Activated CD4-positive, alpha-beta T cell treated with anti-CD3 and anti-CD28 coated beads, Interleukin-2, amount 10 ng/mL, durations not matched to agents 7 days and 5 days (primary cell): Measurements from ENCODE around the gene C6orf118. TPM values are rescaled to one million over a fixed set of nuclear protein-coding genes. Genes with fewer than 3 reads are reported as not detected.

Source experiments
- CTCF ChIA-PET: fragments of 350-600 bp; sonication (Branson Sonifier 250); formaldehyde crosslinking; loops from one replicate; lab custom pipeline; 2021; ENCODE audit warnings: antibody characterized with exemption; lab: Charles Lee
- POLR2A ChIA-PET: fragments of 350-600 bp; sonication (Branson Sonifier 250); formaldehyde crosslinking; loops from one replicate; lab custom pipeline; 2021; ENCODE audit warnings: antibody characterized with exemption; lab: Charles Lee
- DNase-seq: peaks from one replicate; pipeline ENCODE4 v3.0.0-alpha.2; 2020
- H3K27ac Mint-ChIP-seq: one replicate; pipeline ENCODE4 v1.8.0; 2021; ENCODE audit warnings: mild to moderate bottlenecking, moderate library complexity, mixed read lengths
- H3K27me3 Mint-ChIP-seq: one replicate; pipeline ENCODE4 v1.8.0; 2021; ENCODE audit warnings: mixed read lengths
- H3K36me3 Mint-ChIP-seq: one replicate; pipeline ENCODE4 v1.8.0; 2021; ENCODE audit warnings: low read depth, mixed read lengths
- H3K4me1 Mint-ChIP-seq: one replicate; pipeline ENCODE4 v1.8.0; 2021; ENCODE audit warnings: mixed read lengths
- H3K4me3 Mint-ChIP-seq: one replicate; pipeline ENCODE4 v1.8.0; 2021; ENCODE audit warnings: mild to moderate bottlenecking, moderate library complexity, mixed read lengths
- H3K9me3 Mint-ChIP-seq: one replicate; pipeline ENCODE4 v1.8.0; 2021; ENCODE audit warnings: mixed read lengths
- total RNA-seq, 2 experiments: library from RNA; stranded (reverse); gene quantifications; one replicate each; pipeline ENCODE4 v1.2.3, GENCODE V29; 2021

Gene C6orf118
- total RNA-seq, 2 experiments from 2014 or later, result not detected

DNA sequence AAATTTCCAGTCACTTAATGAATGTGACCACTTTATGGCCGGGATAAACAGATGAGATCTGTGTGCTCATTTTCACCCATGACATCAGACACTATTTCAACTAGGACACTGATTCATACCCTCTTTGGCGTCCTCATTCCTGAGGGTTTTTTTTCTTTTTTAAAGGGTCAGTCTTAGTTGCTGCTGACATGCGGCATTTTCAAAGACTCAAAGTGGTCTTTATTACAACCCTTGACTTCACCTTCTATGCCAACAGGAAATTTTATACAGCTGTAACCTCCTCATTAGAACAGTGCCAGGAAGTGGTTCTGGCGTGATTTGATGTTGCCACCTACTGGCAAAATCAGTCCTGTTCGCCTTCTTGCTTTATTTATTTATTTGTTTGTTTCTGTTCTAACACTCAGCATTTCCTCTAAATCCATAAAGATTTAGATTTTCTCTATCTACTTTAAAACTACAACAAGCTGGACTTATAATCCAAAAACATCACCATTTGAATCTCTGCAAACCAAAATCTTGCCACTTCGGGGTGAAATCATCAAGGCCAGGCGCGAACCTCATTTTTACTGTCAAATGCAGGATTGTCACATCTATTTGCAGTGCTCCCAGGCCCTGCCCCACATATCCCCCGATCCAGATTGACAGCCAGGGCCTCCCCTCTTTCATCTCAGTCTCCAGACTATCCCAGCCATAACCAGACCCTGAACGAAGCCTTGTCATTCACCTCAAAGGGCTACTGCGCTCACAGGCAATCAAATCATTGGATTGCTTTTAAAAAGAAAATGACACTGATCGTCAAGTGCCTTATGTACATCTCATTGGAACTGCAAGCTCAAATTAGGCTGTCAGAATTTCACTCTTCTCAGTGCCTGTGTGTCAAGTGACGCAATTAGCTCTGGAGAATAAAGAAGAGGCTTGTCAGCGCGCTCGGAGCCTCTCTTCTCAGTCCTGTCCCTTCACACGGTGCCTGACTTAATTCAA lies 77.5 kb downstream of the C6orf118 start:
- CTCF ChIA-PET, result no interaction called here
- Mint-ChIP-seq H3K36me3 (no peaks in the 10 kb centered on the region), H3K4me3 (no peak overlapping the region), H3K9me3 (peaks cover 20% of the 10 kb centered on the region), H3K4me1 (no peaks in the 10 kb centered on the region), H3K27me3 (no peaks in the 10 kb centered on the region), H3K27ac (no peak overlapping the region)
- DNase-seq, result no peak
- POLR2A ChIA-PET, result no interaction called here

DNA sequence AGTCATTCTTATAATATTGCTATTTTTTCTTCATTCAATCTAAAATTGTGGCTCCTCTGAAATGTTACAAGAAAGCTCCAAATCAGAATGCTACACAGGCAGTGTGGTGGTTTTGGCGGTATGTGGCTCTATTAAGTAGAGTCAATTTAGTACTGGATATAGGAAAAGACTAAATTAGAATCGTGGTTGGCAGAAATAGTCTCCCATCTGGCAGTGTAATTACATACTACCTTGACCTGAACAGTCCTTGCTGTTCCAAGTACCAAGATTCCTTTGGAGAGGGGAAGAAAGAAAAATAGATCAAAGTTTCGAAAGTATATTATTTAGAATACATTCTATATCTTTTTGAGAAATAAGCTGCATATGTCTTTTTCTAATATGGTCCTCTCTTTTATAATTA lies 78.2 kb downstream of the C6orf118 start:
- CTCF ChIA-PET, result no interaction called here
- no peak overlapping the region for H3K27ac Mint-ChIP-seq

More for the DNA sequence above, 78.2 kb downstream of the C6orf118 start:
- Mint-ChIP-seq H3K27me3 (no peaks in the 10 kb centered on the region), H3K9me3 (peaks cover 21% of the 10 kb centered on the region), H3K4me1 (no peaks in the 10 kb centered on the region), H3K36me3 (no peaks in the 10 kb centered on the region), H3K4me3 (no peak overlapping the region)
- POLR2A ChIA-PET, result no interaction called here
- no peak for DNase-seq
